T-cell (primary cell): ENCODE measurements around the gene MAPKAP1. TPM values are rescaled to one million over a fixed set of nuclear protein-coding genes. Genes with fewer than 3 reads are reported as not detected.
A peak's percentile ranks its signal among the peaks of the same experiment; 100 is the strongest.
"Not testable (repeated sequence)": the region's sequence is repeated elsewhere in the genome, so short reads cannot be mapped to it uniquely, and the experiment has no call there.

ENCODE experiments used
- ATAC-seq, 4 experiments: fragments of 200-7000 bp in 3 of 4; fragments of 150-1000 bp in 1 of 4; cut with Tn5 transposase; replicated peaks in 1 of 4; 1 replicate in 3 of 4; 2 replicates in 1 of 4; pipeline ENCODE4 v1.10.0; 2021; ENCODE audit warnings: moderate library complexity in 3 of 4, mild to moderate bottlenecking in 2 of 4, moderate number of reproducible peaks in 1 of 4
- CTCF ChIA-PET, 2 donors: fragments of 300-600 bp; sonication (Branson Sonifier 250); formaldehyde crosslinking; loops; one replicate each; lab custom pipeline; 2022; ENCODE audit warnings: antibody characterized with exemption in 2 of 2; lab: Charles Lee
- POLR2A ChIA-PET, 2 donors: fragments of 300-600 bp; sonication (Branson Sonifier 250); formaldehyde crosslinking; loops; one replicate each; lab custom pipeline; 2022; ENCODE audit warnings: antibody characterized with exemption in 2 of 2; lab: Charles Lee
- DNase-seq, 35 experiments: peaks; one replicate each; pipeline versions ENCODE4 v3.0.0 to v3.0.0-alpha.2; 2013 to 2023
- H3K27ac ChIP-seq: one replicate; pipeline ENCODE4 v1.5.1; 2013; ENCODE audit warnings: low read length
- H3K27me3 ChIP-seq, 2 experiments: replicated peaks in 1 of 2; 1 replicate in 1 of 2; 2 replicates in 1 of 2; pipeline versions ENCODE4 v1.6.1 to v1.7.0; 2013; ENCODE audit warnings: low read length in 1 of 2, mixed read lengths in 1 of 2; ENCODE audit not compliant: control insufficient read depth in 2 of 2, insufficient read depth in 2 of 2; ENCODE audit errors: extremely low read depth in 1 of 2
- H3K36me3 ChIP-seq, 2 donors: 1 replicate in 1 of 2; 2 replicates in 1 of 2; pipeline versions ENCODE4 v1.6.1 to v1.7.0; 2013; ENCODE audit warnings: low read length in 1 of 2; ENCODE audit not compliant: control insufficient read depth in 2 of 2, insufficient read depth in 1 of 2; ENCODE audit errors: extremely low read depth in 1 of 2
- H3K4me1 ChIP-seq, 2 experiments: 1 replicate in 1 of 2; 2 replicates in 1 of 2; pipeline versions ENCODE4 v1.6.1 to v1.7.0; 2013; ENCODE audit warnings: low read length in 2 of 2, mixed read lengths in 1 of 2; ENCODE audit not compliant: insufficient read depth in 2 of 2, control insufficient read depth in 1 of 2; ENCODE audit errors: extremely low read depth in 1 of 2
- H3K4me3 ChIP-seq, 2 donors: 1 replicate in 1 of 2; 2 replicates in 1 of 2; pipeline versions ENCODE4 v1.5.1 to v1.7.0; 2013; ENCODE audit warnings: mild to moderate bottlenecking in 2 of 2, low read length in 1 of 2, moderate library complexity in 1 of 2; ENCODE audit not compliant: control insufficient read depth in 1 of 2; ENCODE audit errors: extremely low read depth in 1 of 2
- H3K9me3 ChIP-seq: 2 replicates; pipeline ENCODE4 v1.7.0; 2013
- H3K27ac Mint-ChIP-seq, 2 donors: one replicate each; pipeline ENCODE4 v1.8.0; 2020 to 2021; ENCODE audit warnings: mild to moderate bottlenecking in 2 of 2, mixed read lengths in 2 of 2
- H3K27me3 Mint-ChIP-seq, 2 donors: one replicate each; pipeline ENCODE4 v1.8.0; 2021 to 2022; ENCODE audit warnings: mixed read lengths in 2 of 2
- H3K36me3 Mint-ChIP-seq: one replicate; pipeline ENCODE4 v1.8.0; 2021; ENCODE audit warnings: mixed read lengths
- H3K4me1 Mint-ChIP-seq, 3 donors: one replicate each; pipeline ENCODE4 v1.8.0; 2020 to 2022; ENCODE audit warnings: mixed read lengths in 3 of 3, mild to moderate bottlenecking in 1 of 3
- H3K4me3 Mint-ChIP-seq, 3 donors: one replicate each; pipeline ENCODE4 v1.8.0; 2020 to 2022; ENCODE audit warnings: mild to moderate bottlenecking in 3 of 3, mixed read lengths in 3 of 3, moderate library complexity in 3 of 3
- H3K9me3 Mint-ChIP-seq, 3 donors: one replicate each; pipeline ENCODE4 v1.8.0; 2020 to 2022; ENCODE audit warnings: mixed read lengths in 3 of 3
- WGBS: methylation state at CpG from one replicate; pipeline ENCODE4 v1.1.5; 2013; ENCODE audit warnings: missing lambda C conversion rate; ENCODE audit not compliant: insufficient coverage; 5-methylcytosine and 5-hydroxymethylcytosine counted together
- total RNA-seq, 35 experiments: library from RNA in 6 of 35; stranded (reverse) in 6 of 35; fragments of 120-200 nt in 1 of 35; gene quantifications; one replicate each; pipeline versions ENCODE4 v1.2.1 to v1.2.4 and lab custom pipeline; 2013 to 2026

MAPKAP1 gene
- total RNA-seq, 5 donors from 2014 or later (not counting 1 experiment from before 2014, with no cell fraction given): 50.2 to 60.3 (median 55.6) TPM

GRCh38 chr9:125568621-125569020 is 138.4 kb downstream of the MAPKAP1 start:
- ATAC-seq (no peak), DNase-seq (no peak)
- H3K27me3 Mint-ChIP-seq: no peaks in the 10 kb centered on the region
- no peak overlapping the region for H3K4me3 Mint-ChIP-seq
- no peaks in the 10 kb centered on the region for H3K36me3 ChIP-seq
- H3K9me3 Mint-ChIP-seq: peaks cover 0 to 19% (median 6%) of the 10 kb centered on the region in 3 donors
- H3K36me3 Mint-ChIP-seq: peaks cover 35% of the 10 kb centered on the region
- 100% methylated on average over 3 of the region's 4 CpGs for WGBS
- no peak overlapping the region for H3K4me3 ChIP-seq
- peaks cover 2 to 10% (median 8%) of the 10 kb centered on the region in 3 donors for H3K4me1 Mint-ChIP-seq
- H3K27ac ChIP-seq: no peak overlapping the region
- no peaks in the 10 kb centered on the region for H3K4me1 ChIP-seq
- no peaks in the 10 kb centered on the region for H3K9me3 ChIP-seq
- CTCF ChIA-PET: interaction anchor here in 1 of 2 donors (1.6 kb wide), 1 partner anchor 10 kb away, joined by 6 read pairs; no protein-coding TSS in a partner anchor
- H3K27ac Mint-ChIP-seq: no peak overlapping the region
- H3K27me3 ChIP-seq: no peaks in the 10 kb centered on the region
- POLR2A ChIA-PET: no interaction called here

- H3K27me3 ChIP-seq, DNase-seq, H3K4me3 ChIP-seq, H3K27ac ChIP-seq, H3K9me3 ChIP-seq, CTCF ChIA-PET, H3K4me1 ChIP-seq, H3K9me3 Mint-ChIP-seq, POLR2A ChIA-PET, H3K27me3 Mint-ChIP-seq, ATAC-seq, H3K4me3 Mint-ChIP-seq, H3K27ac Mint-ChIP-seq, H3K36me3 ChIP-seq: not testable (repeated sequence)
- Mint-ChIP-seq H3K36me3 (peaks cover 18% of the 10 kb centered on the region), H3K4me1 (peaks cover 16 to 23% (median 19%) of the 10 kb centered on the region in 3 donors)
These were observed 141.0 kb downstream of the MAPKAP1 start for GRCh38 chr9:125566051-125566450.

- peaks cover 16% of the 10 kb centered on the region for H3K36me3 Mint-ChIP-seq
- no peak for DNase-seq
- H3K27me3 ChIP-seq: no peaks in the 10 kb centered on the region
- ATAC-seq: no peak
- H3K27me3 Mint-ChIP-seq: no peaks in the 10 kb centered on the region
- H3K4me1 Mint-ChIP-seq: peaks cover 16 to 23% (median 19%) of the 10 kb centered on the region in 3 donors
- ChIA-PET POLR2A (no interaction called here), CTCF (no interaction called here)
- H3K4me3 Mint-ChIP-seq: no peak overlapping the region
- H3K4me1 ChIP-seq: no peaks in the 10 kb centered on the region
- no peak overlapping the region for H3K27ac Mint-ChIP-seq
- no peaks in the 10 kb centered on the region for H3K9me3 ChIP-seq
- H3K27ac ChIP-seq: no peak overlapping the region
- H3K36me3 ChIP-seq: no peaks in the 10 kb centered on the region
- H3K4me3 ChIP-seq: no peak overlapping the region
- H3K9me3 Mint-ChIP-seq: no peaks in the 10 kb centered on the region
- no CpG with 5 or more reads among the region's 2 CpGs for WGBS
These were observed 141.9 kb downstream of the MAPKAP1 start for GRCh38 chr9:125565126-125565525.

- peaks cover 14% of the 10 kb centered on the region for H3K36me3 Mint-ChIP-seq
- peaks cover 16 to 23% (median 19%) of the 10 kb centered on the region in 3 donors for H3K4me1 Mint-ChIP-seq
- WGBS: 96% methylated on average over 3 of the region's 4 CpGs
- H3K36me3 ChIP-seq: peaks cover 0 to under 1% of the 10 kb centered on the region in 2 donors
- no peak overlapping the region for H3K27ac ChIP-seq
- H3K27me3 ChIP-seq: no peaks in the 10 kb centered on the region
- H3K4me3 Mint-ChIP-seq: no peak overlapping the region
- no peak overlapping the region for H3K27ac Mint-ChIP-seq
- ATAC-seq (no peak), DNase-seq (no peak)
- no peaks in the 10 kb centered on the region for H3K27me3 Mint-ChIP-seq
- no peaks in the 10 kb centered on the region for H3K9me3 ChIP-seq
- POLR2A ChIA-PET: no interaction called here
- H3K4me3 ChIP-seq: no peak overlapping the region
- no peaks in the 10 kb centered on the region for H3K4me1 ChIP-seq
- no peaks in the 10 kb centered on the region for H3K9me3 Mint-ChIP-seq
- CTCF ChIA-PET: no interaction called here
These were observed 142.4 kb downstream of the MAPKAP1 start for GRCh38 chr9:125564631-125565030.

- Mint-ChIP-seq H3K4me1 (peaks cover 14 to 18% (median 16%) of the 10 kb centered on the region in 3 donors), H3K4me3 (no peak overlapping the region), H3K27ac (peak overlapping the region; percentile 3 to 23), H3K36me3 (peaks cover 17% of the 10 kb centered on the region), H3K27me3 (no peaks in the 10 kb centered on the region), H3K9me3 (no peaks in the 10 kb centered on the region)
- no peaks in the 10 kb centered on the region for H3K4me1 ChIP-seq
- no peaks in the 10 kb centered on the region for H3K27me3 ChIP-seq
- no peak overlapping the region for H3K27ac ChIP-seq
- POLR2A ChIA-PET: no interaction called here
- ATAC-seq: no peak
- H3K36me3 ChIP-seq: peaks cover 0 to 5% of the 10 kb centered on the region in 2 donors
- H3K4me3 ChIP-seq: no peak overlapping the region
- H3K9me3 ChIP-seq: no peaks in the 10 kb centered on the region
- CTCF ChIA-PET: interaction anchor here in 1 of 2 donors (0.9 kb wide), 1 partner anchor 153 kb away, joined by 3 read pairs; no protein-coding TSS in a partner anchor
- WGBS: 40% methylated on average over 1 of the region's 4 CpGs
- DNase-seq: no peak
These were observed 145.4 kb downstream of the MAPKAP1 start for GRCh38 chr9:125561509-125562148.

- Histone ChIP-seq H3K27me3 (no peaks in the 10 kb centered on the region), H3K4me3 (no peak overlapping the region), H3K4me1 (no peaks in the 10 kb centered on the region), H3K27ac (no peak overlapping the region), H3K9me3 (no peaks in the 10 kb centered on the region), H3K36me3 (peaks cover 0 to 11% of the 10 kb centered on the region in 2 donors)
- WGBS: no CpG with 5 or more reads among the region's 2 CpGs
- Mint-ChIP-seq H3K27me3 (no peaks in the 10 kb centered on the region), H3K27ac (no peak overlapping the region), H3K36me3 (peaks cover 29% of the 10 kb centered on the region), H3K4me3 (no peak overlapping the region), H3K4me1 (peaks cover 12 to 17% (median 16%) of the 10 kb centered on the region in 3 donors), H3K9me3 (no peaks in the 10 kb centered on the region)
- no peak for DNase-seq
- CTCF ChIA-PET: interaction anchor here in 1 of 2 donors (0.6 kb wide), 1 partner anchor 284 kb away, joined by 3 read pairs; no protein-coding TSS in a partner anchor
- POLR2A ChIA-PET: no interaction called here
- ATAC-seq: no peak
These were observed 147.1 kb downstream of the MAPKAP1 start for GRCh38 chr9:125559894-125560293.
